H9 (cell line): ENCODE results near the gene VWA8. TPM values are rescaled to one million over a fixed set of nuclear protein-coding genes. Genes with fewer than 3 reads are reported as not detected.

Source experiments
- DNase-seq: peaks from one replicate; pipeline ENCODE4 v3.0.0-alpha.2; 2017
- H2AFZ ChIP-seq: one replicate; pipeline ENCODE4 v1.6.1; 2013; ENCODE audit warnings: mild to moderate bottlenecking, low read length, control low read depth, moderate library complexity
- H2AK5ac ChIP-seq: 2 replicates; pipeline ENCODE4 v1.6.1; 2013; ENCODE audit warnings: low read length, control low read depth, mixed read lengths; ENCODE audit not compliant: insufficient read length
- H2BK120ac ChIP-seq: one replicate; pipeline ENCODE4 v1.6.1; 2013; ENCODE audit warnings: low read depth, mild to moderate bottlenecking, low read length, control low read depth, inconsistent platforms; ENCODE audit not compliant: poor library complexity, severe bottlenecking
- H2BK12ac ChIP-seq: 2 replicates; pipeline ENCODE4 v1.6.1; 2013; ENCODE audit warnings: low read length, control low read depth, mixed read lengths, low read depth; ENCODE audit not compliant: insufficient read length
- H2BK15ac ChIP-seq: 2 replicates; pipeline ENCODE4 v1.6.1; 2013; ENCODE audit warnings: low read depth, low read length, control low read depth
- H2BK20ac ChIP-seq: one replicate; pipeline ENCODE4 v1.6.1; 2013; ENCODE audit warnings: low read depth, mild to moderate bottlenecking, low read length, control low read depth, inconsistent platforms; ENCODE audit not compliant: poor library complexity, severe bottlenecking
- H2BK5ac ChIP-seq: 2 replicates; pipeline ENCODE4 v1.6.1; 2013; ENCODE audit warnings: low read length, control low read depth, mixed read lengths; ENCODE audit not compliant: insufficient read length
- H3K14ac ChIP-seq: 2 replicates; pipeline ENCODE4 v1.6.1; 2013; ENCODE audit warnings: low read length, control low read depth; ENCODE audit not compliant: insufficient read depth
- H3K18ac ChIP-seq: 2 replicates; pipeline ENCODE4 v1.6.1; 2013; ENCODE audit warnings: low read depth, mild to moderate bottlenecking, mixed read lengths, low read length, control low read depth; ENCODE audit not compliant: insufficient read length
- H3K23ac ChIP-seq: 2 replicates; pipeline ENCODE4 v1.6.1; 2013; ENCODE audit warnings: low read length, control low read depth, mixed read lengths, low read depth; ENCODE audit not compliant: insufficient read length
- H3K23me2 ChIP-seq: 2 replicates; pipeline ENCODE4 v1.6.1; 2013; ENCODE audit warnings: low read depth, mild to moderate bottlenecking, mixed read lengths, low read length, control low read depth; ENCODE audit not compliant: insufficient read length, poor library complexity, severe bottlenecking
- H3K27ac ChIP-seq: 2 replicates; pipeline ENCODE4 v1.5.1; 2013; ENCODE audit warnings: low read length, control low read depth, mixed read lengths, low read depth; ENCODE audit not compliant: insufficient read length
- H3K27me3 ChIP-seq: 2 replicates; pipeline ENCODE4 v1.6.1; 2013; ENCODE audit warnings: low read length, control low read depth, inconsistent platforms; ENCODE audit not compliant: insufficient read depth
- H3K4ac ChIP-seq: 2 replicates; pipeline ENCODE4 v1.6.1; 2013; ENCODE audit warnings: low read depth, mild to moderate bottlenecking, control low read depth, inconsistent platforms, low read length, moderate library complexity
- H3K4me1 ChIP-seq: 2 replicates; pipeline ENCODE4 v1.6.1; 2013; ENCODE audit warnings: low read length, control low read depth, inconsistent platforms; ENCODE audit not compliant: insufficient read depth
- H3K4me2 ChIP-seq: 2 replicates; pipeline ENCODE4 v1.6.1; 2013; ENCODE audit warnings: low read length, control low read depth, mixed read lengths; ENCODE audit not compliant: insufficient read length, insufficient read depth
- H3K56ac ChIP-seq: 2 replicates; pipeline ENCODE4 v1.6.1; 2013; ENCODE audit warnings: low read depth, mild to moderate bottlenecking, mixed read lengths, low read length, control low read depth; ENCODE audit not compliant: insufficient read length
- H3K79me1 ChIP-seq: 2 replicates; pipeline ENCODE4 v1.6.1; 2013; ENCODE audit warnings: low read depth, mild to moderate bottlenecking, moderate library complexity, low read length, control low read depth, inconsistent platforms; ENCODE audit not compliant: insufficient read depth, poor library complexity, severe bottlenecking
- H3K79me2 ChIP-seq: 2 replicates; pipeline ENCODE4 v1.6.1; 2013; ENCODE audit warnings: low read length, control low read depth, inconsistent platforms; ENCODE audit not compliant: insufficient read depth
- H3K9ac ChIP-seq: 2 replicates; pipeline ENCODE4 v1.6.1; 2013; ENCODE audit warnings: low read length, control low read depth, mixed read lengths; ENCODE audit not compliant: insufficient read length; ENCODE audit errors: extremely low read depth
- H3K9me3 ChIP-seq: one replicate; pipeline ENCODE4 v1.6.1; 2013; ENCODE audit warnings: low read depth, low read length, inconsistent platforms; ENCODE audit not compliant: control insufficient read depth
- H3T11ph ChIP-seq: one replicate; pipeline ENCODE4 v1.6.1; 2013; ENCODE audit warnings: mild to moderate bottlenecking, low read length, control low read depth, inconsistent platforms
- H4K20me1 ChIP-seq: one replicate; pipeline ENCODE4 v1.6.1; 2013; ENCODE audit not compliant: control insufficient read depth, insufficient read length, insufficient read depth
- H4K5ac ChIP-seq: 2 replicates; pipeline ENCODE4 v1.6.1; 2013; ENCODE audit warnings: low read depth, mild to moderate bottlenecking, mixed read lengths, low read length, control low read depth; ENCODE audit not compliant: insufficient read length
- H4K8ac ChIP-seq: replicated peaks from 2 replicates; pipeline ENCODE4 v1.6.1; 2013; ENCODE audit warnings: low read length, control low read depth, mixed read lengths, low read depth; ENCODE audit not compliant: insufficient read length
- H4K91ac ChIP-seq: 2 replicates; pipeline ENCODE4 v1.6.1; 2013; ENCODE audit warnings: low read depth, mild to moderate bottlenecking, moderate library complexity, mixed read lengths, low read length, control low read depth; ENCODE audit not compliant: insufficient read length
- H3K27ac Mint-ChIP-seq, 3 experiments: 2 replicates in 2 of 3; 3 replicates in 1 of 3; pipeline ENCODE4 v1.8.0; 2020 to 2021; ENCODE audit warnings: mixed read lengths in 3 of 3, mild to moderate bottlenecking in 1 of 3, moderate library complexity in 1 of 3
- H3K27me3 Mint-ChIP-seq: 2 replicates; pipeline ENCODE4 v1.8.0; 2021; ENCODE audit warnings: low read depth, mild to moderate bottlenecking, moderate library complexity, mixed read lengths
- H3K36me3 Mint-ChIP-seq, 3 experiments: 2 replicates in 2 of 3; 3 replicates in 1 of 3; pipeline ENCODE4 v1.8.0; 2020 to 2021; ENCODE audit warnings: low read depth in 3 of 3, mixed read lengths in 3 of 3; ENCODE audit not compliant: insufficient read depth in 1 of 3
- H3K4me1 Mint-ChIP-seq, 2 experiments: 2 replicates each; pipeline ENCODE4 v1.8.0; 2020; ENCODE audit warnings: mixed read lengths in 2 of 2
- H3K4me3 Mint-ChIP-seq, 2 experiments: 2 replicates in 1 of 2; 3 replicates in 1 of 2; pipeline ENCODE4 v1.8.0; 2020 to 2021; ENCODE audit warnings: mild to moderate bottlenecking in 2 of 2, mixed read lengths in 2 of 2, moderate library complexity in 1 of 2
- H3K9me3 Mint-ChIP-seq, 2 experiments: 2 replicates in 1 of 2; 3 replicates in 1 of 2; pipeline ENCODE4 v1.8.0; 2020; ENCODE audit warnings: mild to moderate bottlenecking in 2 of 2, mixed read lengths in 2 of 2, moderate library complexity in 1 of 2
- CTCF ChIP-seq: fragments of 200-600 bp; sonication (generic); conservative IDR thresholded peaks from 3 replicates; pipeline ENCODE4 v1.8.0; 2021; ENCODE audit warnings: antibody characterized with exemption, mild to moderate bottlenecking
- WGBS: extraction: QIAGEN DNeasy Blood & Tissue Kit; methylation state at CpG from one replicate; pipeline ENCODE4 v1.1.7; 2013; ENCODE audit warnings: missing lambda C conversion rate, low lambda C conversion rate, mixed read lengths; ENCODE audit not compliant: insufficient read length; ENCODE audit errors: extremely low coverage; 5-methylcytosine and 5-hydroxymethylcytosine counted together
- total RNA-seq: library from RNA; stranded (reverse); gene quantifications from 2 replicates; pipeline ENCODE4 v1.2.1, GENCODE V29; 2021

Gene VWA8
- total RNA-seq, 1 experiment from 2014 or later: 17.4 TPM

- no peaks in the 10 kb centered on the region for H3K9me3 Mint-ChIP-seq
- Histone ChIP-seq H3K56ac (no peak overlapping the region), H2AK5ac (no peak overlapping the region), H2BK5ac (no peak overlapping the region), H4K20me1 (no peaks in the 10 kb centered on the region), H3K23ac (no peak overlapping the region), H3K23me2 (no peaks in the 10 kb centered on the region), H2BK120ac (no peak overlapping the region), H3K14ac (no peak overlapping the region), H2AFZ (no peak overlapping the region), H3T11ph (no peak overlapping the region), H3K4ac (no peak overlapping the region), H2BK15ac (no peak overlapping the region), H2BK20ac (no peak overlapping the region), H4K5ac (no peak overlapping the region), H3K27ac (no peak overlapping the region), H3K4me2 (no peak overlapping the region), H3K18ac (no peak overlapping the region), H3K9ac (no peak overlapping the region), H4K8ac (no peak overlapping the region), H3K27me3 (no peaks in the 10 kb centered on the region), H3K9me3 (no peaks in the 10 kb centered on the region), H3K4me1 (no peaks in the 10 kb centered on the region; the same call in 1 of the 2 replicates), H3K79me2 (no peaks in the 10 kb centered on the region), H3K79me1 (no peaks in the 10 kb centered on the region), H2BK12ac (no peak overlapping the region), H4K91ac (no peak overlapping the region)
- H3K4me3 Mint-ChIP-seq: no peak overlapping the region
- no peak for TF ChIP-seq CTCF
- DNase-seq: no peak
- no peaks in the 10 kb centered on the region for H3K4me1 Mint-ChIP-seq
- H3K27me3 Mint-ChIP-seq: no peaks in the 10 kb centered on the region
- H3K27ac Mint-ChIP-seq: peak overlapping the region in 1 of 3 experiments; percentile 71; a peak in 1 of 7 replicates
- no CpG with 5 or more reads among the region's 2 CpGs for WGBS
- peaks cover 0 to 15% (median 6%) of the 10 kb centered on the region in 3 experiments; a peak in 5 of 7 replicates for H3K36me3 Mint-ChIP-seq
These were observed 123.3 kb downstream of the VWA8 start for GRCh38 chr13:41837629-41838028.
